ENCODE data around the gene MYO5B.

- TF ChIP-seq CTCF (IDR thresholded peaks at IDR 0.05 in 2 of 3, conservative IDR thresholded peaks at IDR 0.05 in 1 of 3; ENCODE audit: insufficient read depth in 2 of 3, low read depth in 1 of 3, low read length in 3 of 3) (no peak), TAF7 (tag; IDR thresholded peaks at IDR 0.05) (no peak), ZNF609 (CRISPR knock-in tag; IDR thresholded peaks at IDR 0.05; ENCODE audit: borderline replicate concordance) (no peak), ZNF311 (CRISPR knock-in tag; IDR thresholded peaks at IDR 0.05) (no peak)
These were observed 934 bp downstream of the MYO5B start for GRCh38 chr18:50193796-50194630.
